Stimulated activated CD4-positive, alpha-beta T cell treated with anti-CD3 and anti-CD28 coated beads, Interleukin-15, amount 100 ng/mL, for 24 hours (primary cell): ENCODE data around the gene TPPP3.
A peak's percentile ranks its signal among the peaks of the same experiment; 100 is the strongest.

Source experiments
- DNase-seq: peaks from one replicate; pipeline ENCODE4 v3.0.0-alpha.2; 2020

The TPPP3 gene

DNA sequence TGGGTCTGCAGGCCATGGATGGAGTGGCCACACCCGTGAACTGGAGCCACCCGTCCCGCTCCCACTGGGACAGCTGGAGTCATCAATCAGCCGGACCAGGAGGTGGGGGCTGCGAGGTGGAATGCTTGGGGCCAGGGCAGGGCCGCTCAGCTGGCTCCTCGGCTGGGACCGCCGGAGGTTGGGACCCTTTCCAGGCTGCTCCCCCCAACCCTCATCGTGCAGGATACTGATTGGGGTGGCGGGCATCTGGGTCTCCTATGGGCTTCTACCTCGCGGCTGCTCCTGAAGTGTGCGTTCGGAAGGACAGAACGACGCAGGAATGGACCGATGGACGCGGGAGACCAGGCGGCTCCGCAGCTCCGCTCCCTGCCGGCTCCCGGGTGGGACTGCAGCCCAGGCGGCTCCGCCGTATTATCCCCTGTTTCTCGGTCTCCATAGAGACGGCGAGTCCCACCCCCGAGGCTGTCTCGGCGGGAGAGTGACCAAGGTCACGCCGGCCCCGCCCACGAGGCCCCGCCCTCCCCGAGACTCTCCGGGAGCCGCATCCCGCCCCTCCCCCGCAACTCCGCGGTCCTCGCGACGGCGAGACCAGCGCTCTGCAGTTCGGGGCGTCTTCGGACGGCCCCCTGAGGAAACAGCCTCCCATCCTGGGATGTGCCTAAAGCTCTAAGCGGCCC lies at the start of gene TPPP3:
Gene TPPP3 (minus strand): TSS at position 388 of the 677 bp plus-strand sequence. CDS start 2,387 bp downstream, outside the sequence.
- DNase-seq = peak; percentile 67

DNA sequence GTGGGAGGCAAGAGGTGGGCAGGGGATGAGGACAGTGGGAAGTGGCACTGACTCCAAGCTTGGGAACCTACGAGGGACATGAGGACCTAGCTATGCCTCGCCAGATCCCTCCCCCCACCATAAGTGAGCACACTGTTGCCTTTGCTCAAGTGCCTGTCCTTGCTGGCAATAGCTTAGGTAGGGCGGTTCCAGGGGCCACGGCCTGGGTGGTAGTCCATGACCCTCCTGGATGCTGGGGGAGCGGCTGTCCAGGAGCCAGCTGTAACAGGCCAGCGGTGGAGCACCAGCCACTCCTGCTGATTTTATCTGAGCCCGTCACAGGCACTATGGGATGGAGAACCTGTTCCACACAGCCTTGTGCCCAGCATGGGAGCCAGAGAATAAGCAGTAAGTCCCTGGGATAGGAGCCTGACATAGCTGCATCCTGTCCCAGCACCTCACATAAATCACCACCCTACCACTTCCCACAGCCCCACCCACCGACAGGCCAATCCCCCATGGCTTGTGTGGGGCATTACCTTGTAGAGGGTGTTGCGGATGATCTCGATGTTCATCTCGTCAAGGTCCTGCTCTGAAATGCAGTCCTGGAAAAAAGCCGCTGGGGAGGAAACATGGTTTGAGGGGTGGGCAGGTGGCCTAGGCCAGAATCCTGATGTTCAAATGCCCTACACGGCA lies 49.4 kb upstream of the TPPP3 start:
- no peak for DNase-seq

DNA sequence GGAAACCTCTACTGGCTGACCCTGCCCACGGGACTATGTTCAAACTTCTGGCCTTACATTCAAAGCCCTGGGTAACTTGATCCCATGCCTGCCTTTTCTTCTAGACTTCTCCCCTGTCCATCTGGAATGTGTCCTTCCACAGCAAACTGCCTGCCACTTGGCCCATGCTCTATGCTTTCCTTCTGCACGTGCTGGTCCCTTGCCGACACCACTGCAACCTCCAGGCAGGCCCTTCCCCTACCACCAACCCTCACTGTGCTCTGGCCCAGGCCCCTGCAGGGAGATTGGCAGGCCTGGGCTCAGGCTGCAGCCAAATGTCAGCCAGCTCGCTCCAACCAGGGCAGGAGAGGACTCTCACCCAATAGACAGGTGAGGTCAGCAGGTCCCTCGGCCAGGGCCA lies 48.6 kb upstream of the TPPP3 start:
- no peak for DNase-seq

DNA sequence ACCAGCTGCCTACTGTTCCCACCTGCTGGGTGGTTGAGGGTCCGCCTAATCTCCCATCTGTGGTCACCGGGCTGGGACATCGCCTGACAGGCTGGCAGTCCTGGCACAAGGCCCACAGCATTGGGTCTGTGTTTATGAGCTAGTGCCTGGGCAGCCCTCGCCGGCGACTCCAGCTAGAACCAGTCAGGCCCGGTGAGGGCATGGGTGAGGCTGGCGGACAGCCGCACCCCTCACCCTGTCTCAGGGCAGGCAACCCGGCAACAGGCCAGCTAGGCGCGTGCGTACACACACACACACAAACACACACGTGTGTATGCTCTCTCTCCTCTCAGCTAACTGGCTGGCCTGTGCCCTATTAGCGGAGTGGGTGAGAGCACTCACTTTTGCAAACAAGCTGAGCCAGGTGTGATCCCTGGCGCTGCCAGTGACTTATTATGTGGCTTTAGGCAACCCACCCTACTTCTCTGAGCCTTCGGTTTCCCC lies 48.0 kb upstream of the TPPP3 start:
- no peak for DNase-seq

DNA sequence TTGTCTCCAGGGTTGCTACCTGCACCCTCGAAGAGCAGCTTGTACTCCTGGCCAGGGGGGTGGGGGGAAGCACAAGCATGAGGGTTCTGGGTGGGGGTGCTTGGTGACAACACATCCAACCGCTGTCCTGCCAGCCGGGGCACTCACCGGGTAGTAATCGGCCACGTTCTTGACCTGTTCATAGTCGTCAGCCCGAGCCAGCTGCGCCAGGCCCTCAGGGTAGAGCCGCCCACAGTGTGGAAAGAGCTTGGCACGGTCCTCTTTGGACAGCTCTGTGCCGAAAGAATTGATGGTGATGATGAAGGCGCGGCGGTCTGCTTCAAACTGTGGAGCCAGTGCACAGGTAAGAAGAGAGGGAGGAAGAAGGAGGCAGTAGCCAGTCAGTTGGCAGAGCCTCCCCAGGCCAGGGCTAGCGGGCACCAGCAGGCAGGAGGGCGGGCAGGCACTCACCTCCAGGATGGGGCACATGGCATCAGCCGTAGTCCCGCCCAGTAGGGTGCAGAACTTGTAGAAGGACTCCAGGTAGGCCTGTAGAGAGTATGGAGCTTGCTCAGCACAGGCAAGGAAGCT lies 45.6 kb upstream of the TPPP3 start:
- no peak for DNase-seq

DNA sequence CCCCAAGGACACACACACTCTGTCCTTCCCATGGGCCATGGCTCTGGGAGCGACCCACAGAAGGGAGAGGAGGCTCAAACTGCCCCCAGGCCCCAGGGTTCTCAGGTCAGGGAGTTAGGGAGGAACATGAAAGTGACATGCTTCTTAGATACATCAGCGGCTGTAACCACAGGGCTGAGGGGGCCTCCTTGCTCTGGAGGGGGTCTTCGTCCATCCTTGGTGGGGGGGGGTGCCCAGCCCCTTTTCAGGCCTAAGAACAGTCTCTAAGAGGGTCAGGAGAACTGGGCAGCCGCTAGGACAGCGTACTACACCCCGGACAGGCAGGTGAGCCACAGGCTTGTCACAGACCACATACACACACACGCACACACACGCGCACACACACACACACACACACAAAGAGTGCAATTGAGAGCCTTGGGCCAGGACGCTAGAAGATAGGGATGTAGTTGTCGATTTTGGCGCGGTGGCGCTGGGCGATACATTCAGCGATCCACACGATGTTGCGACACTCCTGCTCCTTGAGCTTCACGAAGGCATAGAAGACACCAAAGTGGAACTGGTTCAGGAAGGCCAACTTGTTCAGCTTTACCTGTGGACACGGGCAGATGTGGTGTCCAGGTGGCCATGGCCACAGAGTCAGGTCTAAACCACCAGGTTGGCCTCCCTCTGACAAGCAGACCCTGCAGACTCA lies 44.9 kb upstream of the TPPP3 start:
- no peak for DNase-seq

DNA sequence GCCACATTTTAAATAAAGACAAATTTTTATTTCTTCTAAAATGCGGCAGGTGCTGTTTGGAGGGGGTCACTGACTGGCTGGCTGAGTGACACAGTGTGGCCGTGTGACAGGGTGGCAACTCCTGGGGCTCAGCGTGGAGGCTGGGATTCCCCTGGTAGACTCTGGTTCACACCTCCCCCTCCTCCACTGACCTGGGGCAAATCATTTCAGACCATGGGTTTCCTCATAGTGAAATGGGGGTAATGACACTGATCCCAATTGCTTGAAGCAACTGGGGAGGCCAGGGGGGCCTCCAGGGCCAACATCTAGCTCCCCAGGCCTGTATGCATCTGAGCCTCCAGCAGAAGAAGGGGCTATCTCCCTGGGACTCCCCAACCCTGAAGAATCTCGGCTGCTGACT lies 44.2 kb upstream of the TPPP3 start:
- no peak for DNase-seq

DNA sequence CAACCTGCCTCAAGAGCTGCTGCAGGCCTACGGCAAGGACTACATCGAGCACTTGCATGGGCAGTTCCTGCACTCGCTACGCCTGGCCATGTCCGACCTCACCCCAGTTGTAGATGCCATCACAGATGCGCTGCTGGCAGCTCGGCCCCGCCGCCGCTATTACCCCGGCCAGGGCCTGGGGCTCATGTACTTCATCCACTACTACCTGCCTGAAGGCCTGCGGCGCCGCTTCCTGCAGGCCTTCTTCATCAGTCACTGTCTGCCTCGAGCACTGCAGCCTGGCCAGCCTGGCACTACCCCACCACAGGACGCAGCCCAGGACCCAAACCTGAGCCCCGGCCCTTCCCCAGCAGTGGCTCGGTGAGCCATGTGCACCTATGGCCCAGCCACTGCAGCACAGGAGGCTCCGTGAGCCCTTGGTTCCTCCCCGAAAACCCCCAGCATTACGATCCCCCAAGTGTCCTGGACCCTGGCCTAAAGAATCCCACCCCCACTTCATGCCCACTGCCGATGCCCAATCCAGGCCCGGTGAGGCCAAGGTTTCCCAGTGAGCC lies 43.4 kb upstream of the TPPP3 start:
- DNase-seq = no peak

DNA sequence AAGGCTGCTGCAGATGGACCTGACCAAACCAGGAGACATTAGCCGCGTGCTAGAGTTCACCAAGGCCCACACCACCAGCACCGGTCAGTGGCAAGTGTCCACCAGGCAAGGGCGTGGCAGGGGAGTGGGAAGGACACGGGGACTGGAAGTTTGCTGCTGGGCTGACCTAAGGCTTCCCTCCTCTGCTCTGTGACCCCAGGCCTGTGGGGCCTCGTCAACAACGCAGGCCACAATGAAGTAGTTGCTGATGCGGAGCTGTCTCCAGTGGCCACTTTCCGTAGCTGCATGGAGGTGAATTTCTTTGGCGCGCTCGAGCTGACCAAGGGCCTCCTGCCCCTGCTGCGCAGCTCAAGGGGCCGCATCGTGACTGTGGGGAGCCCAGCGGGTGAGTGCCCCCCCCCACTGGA lies 42.5 kb upstream of the TPPP3 start:
- DNase-seq = no peak

DNA sequence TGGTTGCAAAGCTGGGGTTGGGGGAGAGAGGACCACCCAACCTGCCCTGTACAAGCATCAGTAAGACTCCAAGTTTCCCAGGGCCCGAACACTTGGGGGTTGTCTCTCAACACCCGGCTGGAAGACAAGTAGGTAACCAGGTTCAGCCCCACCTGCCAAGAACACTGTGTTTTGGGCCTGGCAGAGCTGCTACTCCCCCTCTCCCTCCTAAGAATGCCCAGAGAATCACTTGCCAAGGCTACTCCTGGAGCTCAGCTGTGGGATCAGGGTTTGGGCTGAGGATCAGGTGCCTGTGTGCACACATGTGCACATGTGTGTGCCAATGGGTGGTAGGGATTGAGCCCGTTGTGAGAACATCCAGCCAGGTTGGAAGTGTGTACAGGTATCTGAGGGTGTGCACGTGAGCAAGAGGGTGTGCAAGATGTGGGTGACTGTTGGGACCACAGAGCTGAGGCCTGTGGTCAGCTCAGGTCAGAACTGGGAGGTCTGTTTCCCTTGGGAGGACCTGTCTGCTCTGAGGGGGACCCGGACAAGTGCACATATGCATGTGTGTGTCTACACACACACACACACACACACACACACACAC lies 39.9 kb upstream of the TPPP3 start:
- no peak for DNase-seq

DNA sequence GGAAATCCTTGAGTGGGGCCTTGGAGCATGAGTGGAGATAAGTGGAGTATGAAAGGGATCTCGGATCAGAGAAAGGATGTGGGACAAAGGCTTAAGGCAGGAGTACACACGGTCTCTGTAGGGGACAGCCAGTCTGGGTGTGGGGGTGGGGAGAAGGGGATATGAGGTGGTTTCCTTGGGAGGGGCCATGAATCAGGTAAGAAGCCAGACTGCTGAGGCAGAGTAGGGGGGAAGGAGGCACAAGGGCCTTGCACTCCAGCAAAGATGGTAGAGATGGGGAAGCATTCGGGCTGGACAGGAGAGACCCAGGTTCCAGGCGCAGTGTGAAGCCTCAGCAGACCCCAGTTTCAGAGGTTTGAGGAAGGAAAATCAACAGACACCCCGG lies 39.2 kb upstream of the TPPP3 start:
- no peak for DNase-seq

DNA sequence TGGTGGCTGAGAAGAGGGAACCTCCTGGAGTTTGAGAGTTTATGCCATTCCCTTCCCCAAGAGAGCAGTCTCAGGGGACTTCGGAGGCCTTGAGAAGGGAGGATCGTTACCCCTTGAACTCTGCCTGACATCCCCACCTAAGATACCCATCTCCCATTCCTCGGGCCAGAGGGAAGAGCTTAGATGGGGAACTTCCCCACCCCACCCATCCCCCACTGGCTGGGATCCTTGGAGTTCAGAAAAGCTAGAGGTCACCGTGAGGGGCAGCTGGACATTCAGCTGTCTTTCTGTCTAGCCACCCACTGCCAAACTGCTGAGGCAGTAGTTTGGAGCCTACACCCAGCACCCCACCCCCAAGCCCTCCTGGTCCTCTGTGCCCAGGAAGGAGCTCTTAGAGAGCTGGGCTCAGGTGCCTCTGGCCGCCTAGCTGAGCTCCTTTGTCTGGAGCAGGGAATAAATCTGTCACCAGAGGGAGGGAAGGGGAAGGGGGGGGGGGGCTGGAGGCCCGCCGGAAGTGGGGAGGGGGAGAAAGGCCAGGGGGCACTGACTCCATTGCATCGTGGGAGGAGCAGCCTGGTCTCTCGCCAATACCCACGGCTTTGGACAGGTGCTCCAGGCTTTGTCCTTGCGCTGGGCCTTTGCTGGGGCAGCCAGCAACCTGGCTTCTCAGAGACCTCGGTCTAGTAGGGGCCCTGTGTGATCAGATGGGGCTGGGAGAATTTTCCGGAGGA lies 38.6 kb upstream of the TPPP3 start:
- DNase-seq = no peak

DNA sequence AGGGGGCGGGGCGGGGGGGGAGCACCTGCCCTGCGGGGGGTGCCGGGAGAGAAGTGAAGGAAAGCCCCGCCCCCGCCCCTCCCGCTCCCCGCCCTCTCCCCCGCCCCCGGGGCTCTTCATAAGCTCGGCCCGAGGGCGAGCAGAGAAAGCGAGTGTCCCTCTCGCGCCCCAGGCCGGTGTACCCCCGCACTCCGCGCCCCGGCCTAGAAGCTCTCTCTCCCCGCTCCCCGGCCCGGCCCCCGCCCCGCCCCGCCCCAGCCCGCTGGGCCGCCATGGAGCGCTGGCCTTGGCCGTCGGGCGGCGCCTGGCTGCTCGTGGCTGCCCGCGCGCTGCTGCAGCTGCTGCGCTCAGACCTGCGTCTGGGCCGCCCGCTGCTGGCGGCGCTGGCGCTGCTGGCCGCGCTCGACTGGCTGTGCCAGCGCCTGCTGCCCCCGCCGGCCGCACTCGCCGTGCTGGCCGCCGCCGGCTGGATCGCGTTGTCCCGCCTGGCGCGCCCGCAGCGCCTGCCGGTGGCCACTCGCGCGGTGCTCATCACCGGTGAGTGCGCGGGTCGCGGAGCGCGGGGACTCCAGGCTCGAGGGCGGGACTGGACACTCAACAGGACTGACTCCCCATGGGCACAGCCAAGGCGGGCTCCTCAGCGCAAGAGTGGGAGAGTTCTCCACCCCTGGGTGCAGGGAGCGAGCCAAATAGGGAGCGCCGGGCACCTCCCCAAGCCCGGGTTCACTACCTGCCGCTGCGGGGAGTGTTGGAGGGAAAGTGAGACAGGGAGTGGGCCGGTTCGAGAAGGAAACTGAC lies 37.9 kb upstream of the TPPP3 start, which contains the start of gene HSD11B2:
Gene HSD11B2 (plus strand): TSS at position 145 of the 798 bp plus-strand sequence. CDS start 128 bp downstream, at position 273.
- peak; percentile 49 for DNase-seq

DNA sequence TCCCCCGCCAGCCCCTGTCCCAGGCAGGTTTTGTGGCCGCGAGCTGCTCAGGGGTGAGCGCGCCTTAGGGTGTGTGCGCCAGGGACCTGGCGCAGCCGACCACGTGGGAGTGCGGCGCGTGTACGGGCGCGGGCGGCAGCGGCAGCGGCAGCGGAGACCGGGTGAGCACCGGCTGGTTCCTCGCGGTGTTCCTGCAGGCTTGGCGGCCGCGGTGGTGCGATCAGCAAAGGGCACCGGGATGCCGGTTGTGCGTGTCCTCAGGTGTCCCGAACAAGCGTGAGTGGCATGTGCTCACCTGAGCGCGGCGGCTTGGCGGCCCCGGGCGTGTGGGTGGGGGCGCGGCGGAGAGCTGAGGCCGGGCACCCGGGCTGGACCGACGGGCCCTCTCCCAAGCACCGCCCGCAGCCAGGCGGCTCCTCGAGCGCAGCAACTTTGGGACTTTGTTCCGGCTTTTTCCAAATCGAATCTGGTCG lies 37.2 kb upstream of the TPPP3 start:
- DNase-seq = peak; percentile 56

DNA sequence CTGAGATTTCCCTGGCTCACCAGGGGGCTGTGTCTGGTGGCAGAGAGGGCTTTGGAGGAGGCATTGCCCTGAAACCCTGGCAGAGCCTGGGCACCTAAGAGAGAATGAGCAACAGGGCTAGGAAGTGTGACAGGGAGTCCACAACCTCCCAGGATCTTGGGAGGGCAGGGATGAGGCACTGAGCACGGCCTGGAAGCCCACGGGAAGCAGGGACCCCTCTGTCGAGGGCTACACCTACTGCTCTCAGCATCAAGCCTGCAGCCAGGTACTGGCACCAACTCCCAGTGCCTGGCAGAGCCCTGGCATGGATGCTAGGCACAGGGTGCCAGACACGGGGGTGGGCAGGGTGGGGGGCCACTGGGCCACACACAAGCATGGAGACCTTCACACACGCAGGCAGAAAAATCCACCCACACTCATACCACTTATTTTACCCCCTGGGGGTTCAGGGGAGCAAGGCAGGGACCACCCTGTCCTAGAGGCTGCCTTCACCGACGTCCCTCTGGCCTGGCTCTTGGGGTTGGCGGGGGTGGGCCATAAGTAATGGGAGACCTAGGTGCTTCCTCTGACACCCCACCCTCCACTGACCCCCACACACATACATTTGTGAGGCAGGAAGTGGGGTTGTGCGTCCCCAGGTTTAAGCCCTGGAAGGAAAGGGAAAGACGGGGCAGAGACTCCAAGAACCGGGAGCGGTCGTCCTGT lies 36.7 kb upstream of the TPPP3 start:
- no peak for DNase-seq

DNA sequence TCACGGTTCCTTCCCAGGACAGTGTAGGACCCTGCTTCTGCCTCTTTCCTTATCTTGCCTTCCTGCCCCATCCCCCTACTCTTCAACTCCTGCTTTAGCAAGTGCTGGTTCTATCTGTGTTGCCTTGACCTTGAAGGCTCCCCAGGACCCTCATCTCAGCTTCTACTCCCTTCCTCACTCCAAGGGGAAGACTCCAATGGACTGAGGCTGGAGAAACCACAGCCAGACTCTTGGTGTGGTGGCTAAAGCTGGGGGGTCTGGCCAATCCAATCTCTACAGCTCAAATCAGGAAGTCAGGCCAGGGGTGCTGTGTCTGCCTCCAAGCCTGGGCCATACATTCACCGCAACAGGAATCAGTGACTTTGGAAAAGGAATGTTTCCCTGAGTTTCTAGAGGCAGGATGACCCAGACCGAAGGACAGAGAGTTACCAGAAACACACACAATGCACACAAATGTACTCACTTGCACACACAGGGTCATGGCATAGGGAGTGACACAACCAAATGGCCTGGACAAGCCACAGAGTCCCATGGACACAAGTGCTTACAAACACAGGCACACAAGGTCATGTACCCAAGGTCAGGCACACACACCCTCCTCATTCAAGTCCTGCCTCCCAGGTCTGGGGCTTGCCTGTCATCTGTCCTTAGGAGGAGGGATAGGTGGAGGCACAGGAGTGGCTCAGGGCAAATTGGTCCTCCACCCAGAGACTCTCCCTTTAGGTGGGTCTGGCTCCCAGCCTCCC lies 35.9 kb upstream of the TPPP3 start:
- no peak for DNase-seq

DNA sequence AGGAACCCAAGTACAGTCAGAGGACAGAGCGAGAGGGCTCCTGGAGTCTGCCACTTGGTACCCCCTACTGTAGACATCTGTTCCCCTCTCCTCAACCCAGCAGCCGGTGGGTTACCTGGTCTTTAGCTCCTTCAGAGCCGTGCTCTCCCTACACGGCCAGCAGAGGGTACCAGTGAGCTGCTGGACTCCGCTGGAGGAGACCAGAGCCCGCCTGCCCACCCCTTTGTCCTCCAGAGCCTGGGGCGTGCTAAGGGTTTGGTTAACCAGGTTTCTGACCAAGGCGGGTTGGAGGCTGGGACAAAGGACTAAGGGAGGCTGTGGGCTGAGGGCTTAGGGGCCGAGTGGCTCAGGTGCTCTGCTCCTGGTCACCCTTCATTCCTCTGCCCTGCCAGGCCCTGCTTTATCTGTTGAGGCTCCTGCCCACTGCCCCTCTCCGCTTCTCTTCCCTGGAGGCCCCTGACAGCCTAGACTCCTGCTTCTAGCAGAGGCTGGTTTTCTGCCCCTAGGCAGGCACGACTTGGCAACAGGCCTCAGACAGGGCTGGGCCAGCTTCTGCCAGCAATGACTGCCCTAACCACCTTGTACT lies 34.9 kb upstream of the TPPP3 start:
- DNase-seq = peak; percentile 79

DNA sequence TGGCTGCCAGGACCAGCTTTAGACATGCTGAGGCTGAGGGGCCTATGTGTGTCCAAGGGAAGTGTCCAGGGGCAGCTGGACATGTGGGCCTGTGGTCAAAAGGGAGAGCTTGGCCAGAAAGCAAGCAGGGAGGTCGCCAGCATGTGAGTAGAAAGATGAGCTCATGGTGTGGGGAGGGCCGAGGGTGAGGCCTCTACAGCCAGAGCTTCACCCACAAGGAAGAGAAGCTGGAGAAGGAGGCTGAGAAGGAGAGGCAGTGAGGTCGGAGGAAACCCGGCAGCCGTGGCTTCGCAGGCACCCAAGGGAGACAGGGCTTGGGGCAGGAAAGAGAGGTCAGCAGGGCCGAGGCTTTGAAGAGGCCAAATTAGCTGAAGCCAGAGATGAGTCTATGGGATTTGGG lies 33.7 kb upstream of the TPPP3 start:
- no peak for DNase-seq

DNA sequence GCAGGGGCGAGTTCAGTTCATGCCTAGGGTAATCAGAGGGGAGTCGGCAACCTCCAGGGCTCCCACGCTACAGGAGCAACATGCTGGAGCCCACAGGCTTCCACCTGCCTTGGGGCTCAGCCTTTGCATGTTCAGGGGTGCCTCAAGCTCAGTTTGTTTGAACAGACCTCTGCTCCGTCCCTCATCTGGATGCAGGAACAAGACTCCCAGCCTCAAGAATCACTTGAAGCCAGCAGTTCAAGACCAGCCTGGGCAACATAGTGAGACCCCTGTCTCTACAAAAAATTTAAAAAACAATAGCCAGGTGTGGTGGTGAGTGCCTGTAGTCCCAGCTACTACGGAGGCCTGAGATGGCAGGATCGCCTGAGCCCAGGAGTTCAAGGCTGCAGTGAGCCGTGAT lies 32.7 kb upstream of the TPPP3 start:
- no peak for DNase-seq
